HG03432 (cell line): Measurements from ENCODE around the gene CTPS1.

Experiments
- ATAC-seq: cut with Tn5 transposase; IDR thresholded peaks from one replicate; pipeline ENCODE4 v1.9.1; 2021; ENCODE audit warnings: mild to moderate bottlenecking, moderate library complexity; ENCODE audit not compliant: unreplicated experiment

CTPS1 gene

GRCh38 chr1:40989066-40989465 is 9.6 kb downstream of the CTPS1 start:
- ATAC-seq, result no peak

- no peak for ATAC-seq
Observed at GRCh38 chr1:40997096-40997495, 17.6 kb downstream of the CTPS1 start.

- no peak for ATAC-seq
Observed at GRCh38 chr1:40998668-40999067, 19.2 kb downstream of the CTPS1 start.

GRCh38 chr1:41003127-41003639 is 23.7 kb downstream of the CTPS1 start:
- no peak for ATAC-seq

DNA sequence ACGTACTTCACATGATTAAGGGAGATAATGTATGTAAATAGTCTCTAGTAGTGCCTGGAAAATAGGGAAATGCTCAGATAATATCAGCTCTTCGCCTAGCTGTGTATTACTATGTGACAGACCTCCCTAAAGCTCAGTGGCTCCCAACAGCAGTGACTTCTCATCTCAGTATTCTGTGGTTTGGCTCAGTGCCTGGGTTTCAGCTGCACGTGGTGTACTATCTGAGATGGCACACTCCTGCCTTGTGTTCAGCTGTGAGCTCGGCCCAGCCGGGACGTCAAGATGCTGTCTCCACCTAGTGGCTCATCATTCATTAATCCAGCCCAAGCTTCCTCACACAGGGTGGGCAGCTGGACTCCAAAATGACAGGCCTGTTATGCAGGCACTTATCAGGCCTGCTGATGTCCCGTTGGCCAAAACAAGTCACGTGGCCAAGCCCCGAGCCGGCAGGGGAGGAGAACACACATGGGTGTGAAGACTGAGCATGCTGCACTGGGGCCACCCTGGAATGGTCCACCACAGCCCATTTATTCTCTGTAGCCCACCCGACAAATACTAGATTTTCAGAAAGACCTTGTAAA is 24.2 kb downstream of the CTPS1 start:
- ATAC-seq, result peak; percentile 96

GRCh38 chr1:41005876-41006275 is 26.4 kb downstream of the CTPS1 start:
- no peak for ATAC-seq

- ATAC-seq, result no peak
Observed at GRCh38 chr1:41006942-41007865, 27.7 kb downstream of the CTPS1 start.

DNA sequence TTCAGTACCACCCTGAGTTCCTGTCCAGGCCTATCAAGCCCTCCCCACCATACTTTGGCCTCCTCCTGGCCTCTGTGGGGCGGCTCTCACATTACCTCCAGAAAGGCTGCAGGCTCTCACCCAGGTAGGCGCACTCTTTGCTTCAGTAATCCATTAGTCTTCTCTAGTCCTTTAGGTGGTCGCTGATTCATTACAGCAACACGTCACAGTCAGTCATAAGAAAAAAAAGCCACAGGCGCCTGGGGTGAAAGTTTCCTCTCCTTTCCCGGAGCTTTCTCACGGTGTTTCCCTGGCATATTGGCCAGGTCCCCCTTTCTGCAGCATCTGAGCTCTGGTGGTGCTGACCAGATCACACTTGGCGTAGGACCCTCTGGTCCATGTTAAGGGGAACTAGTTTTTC is 30.0 kb downstream of the CTPS1 start:
- no peak for ATAC-seq

DNA sequence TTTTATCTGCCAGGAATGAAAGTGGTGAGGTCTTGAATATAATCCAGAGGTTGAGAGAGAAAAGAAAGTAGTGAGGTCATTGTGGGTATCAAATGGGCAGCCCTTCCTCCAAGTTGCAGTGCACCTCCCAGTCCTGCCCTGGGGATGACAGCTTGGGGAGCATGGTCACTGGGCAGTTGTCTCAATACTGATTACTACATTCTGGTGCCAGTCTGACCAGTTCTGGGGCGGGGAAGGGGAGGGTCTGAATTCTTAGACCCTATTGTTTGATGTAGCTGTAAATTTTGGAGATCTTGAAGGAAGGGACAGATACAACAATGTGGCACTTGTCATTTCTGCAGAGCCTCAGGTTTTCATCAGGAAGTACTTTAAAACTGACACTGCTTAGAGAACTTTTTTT is 30.8 kb downstream of the CTPS1 start:
- no peak for ATAC-seq

DNA sequence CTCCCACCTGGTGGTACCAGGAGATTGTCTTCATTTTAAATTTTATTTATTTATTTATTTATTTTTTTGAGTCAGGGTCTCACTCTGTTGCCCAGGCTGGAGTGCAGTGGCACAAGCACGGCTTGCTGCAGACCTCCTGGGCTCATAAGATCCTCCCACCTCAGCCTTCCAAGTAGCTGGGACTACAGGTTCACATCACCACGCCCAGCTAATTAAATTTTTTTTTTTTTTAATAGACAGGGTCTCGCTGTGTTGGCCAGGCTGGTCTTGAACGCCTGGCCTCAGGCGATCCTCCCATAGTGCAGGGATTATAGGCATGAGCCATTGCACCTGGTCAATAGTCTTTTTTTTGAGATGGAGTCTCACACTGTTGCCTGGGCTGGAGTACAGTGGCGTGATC is 33.5 kb downstream of the CTPS1 start:
- no peak for ATAC-seq

DNA sequence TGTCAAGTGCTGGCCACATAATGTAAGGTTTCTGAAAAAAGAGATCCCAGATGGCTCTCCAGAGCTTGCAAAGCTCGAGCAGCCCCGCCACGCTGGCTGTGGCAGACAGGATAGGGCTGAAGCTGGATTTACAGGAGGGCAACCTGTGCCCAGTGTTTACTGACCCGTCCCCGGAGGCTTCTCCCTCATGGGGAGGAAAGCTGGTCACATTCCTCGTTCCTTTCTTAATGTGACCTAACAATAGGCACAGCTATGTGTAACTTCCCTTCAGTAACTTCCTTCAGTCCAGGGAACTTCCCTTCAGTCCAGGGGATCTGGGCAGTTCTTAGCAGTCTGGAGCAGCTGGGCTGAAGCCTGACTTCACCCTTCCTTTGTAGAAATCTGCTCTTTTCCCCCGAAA is 34.3 kb downstream of the CTPS1 start:
- no peak for ATAC-seq

GRCh38 chr1:41014871-41015270 is 35.4 kb downstream of the CTPS1 start:
- ATAC-seq, result no peak

DNA sequence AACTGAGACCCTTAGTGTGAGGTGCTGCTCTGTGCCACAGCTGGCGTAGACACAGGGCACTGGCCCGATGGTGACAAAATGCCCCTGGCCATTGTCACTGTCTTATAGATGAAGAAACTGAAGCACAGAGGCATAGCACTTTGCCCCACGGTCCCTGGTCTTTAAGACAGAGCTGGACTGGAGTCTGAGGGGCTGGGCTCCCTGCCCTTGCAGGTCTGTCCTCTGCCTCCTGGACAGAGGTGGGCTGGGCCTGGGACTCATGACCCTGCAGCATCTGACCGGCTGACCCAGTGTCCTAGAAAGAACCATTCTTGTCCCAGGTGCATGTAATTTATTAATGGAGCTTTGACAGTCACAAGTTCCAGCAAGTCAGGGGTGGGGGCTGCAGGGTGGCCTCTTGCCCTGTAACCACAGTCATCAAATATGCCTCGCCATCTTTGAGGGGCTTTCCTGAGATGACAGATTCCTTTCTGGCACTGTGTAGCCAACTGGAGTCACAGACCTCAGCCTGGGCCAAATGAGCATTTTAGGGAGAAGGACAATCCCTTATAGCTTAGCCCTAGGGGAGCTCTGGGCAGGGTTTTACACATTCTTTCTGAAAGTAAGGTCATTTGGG is 35.9 kb downstream of the CTPS1 start:
- no peak for ATAC-seq

DNA sequence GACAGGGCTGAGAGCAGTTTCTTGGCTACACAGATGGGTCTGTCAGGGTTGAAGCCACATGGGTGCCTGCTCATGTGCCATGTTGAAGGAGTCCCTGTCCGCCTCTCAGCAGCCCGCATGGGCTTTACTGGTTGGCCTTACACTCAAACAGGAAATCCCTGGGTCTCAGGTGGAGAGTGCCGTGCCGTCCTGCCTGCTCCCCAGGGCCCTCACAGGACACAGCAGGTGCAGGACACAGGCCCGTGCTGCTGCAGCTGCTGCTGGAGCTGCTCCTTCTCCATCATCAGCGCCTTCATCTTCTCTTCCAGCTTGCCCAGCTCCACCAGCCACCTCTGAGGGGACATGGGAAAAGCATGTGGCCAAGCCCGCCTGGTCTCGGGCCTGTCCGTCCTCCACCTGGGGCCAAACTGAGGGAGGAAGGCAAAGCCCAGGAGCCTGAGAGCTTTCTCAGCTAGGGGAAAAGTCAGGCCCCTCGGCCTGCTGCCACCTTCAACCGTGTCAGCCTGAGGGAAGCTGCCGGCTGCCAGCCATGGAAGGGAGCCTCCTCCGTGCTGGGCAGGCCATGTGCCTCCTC is 36.5 kb downstream of the CTPS1 start:
- no peak for ATAC-seq

GRCh38 chr1:41017141-41018017 is 37.9 kb downstream of the CTPS1 start:
- ATAC-seq, result no peak

- no peak for ATAC-seq
Observed at GRCh38 chr1:41018018-41018410, 38.5 kb downstream of the CTPS1 start.

GRCh38 chr1:41019353-41019745 is 39.9 kb downstream of the CTPS1 start:
- ATAC-seq, result no peak

GRCh38 chr1:41020109-41020576 is 40.6 kb downstream of the CTPS1 start:
- ATAC-seq, result no peak

DNA sequence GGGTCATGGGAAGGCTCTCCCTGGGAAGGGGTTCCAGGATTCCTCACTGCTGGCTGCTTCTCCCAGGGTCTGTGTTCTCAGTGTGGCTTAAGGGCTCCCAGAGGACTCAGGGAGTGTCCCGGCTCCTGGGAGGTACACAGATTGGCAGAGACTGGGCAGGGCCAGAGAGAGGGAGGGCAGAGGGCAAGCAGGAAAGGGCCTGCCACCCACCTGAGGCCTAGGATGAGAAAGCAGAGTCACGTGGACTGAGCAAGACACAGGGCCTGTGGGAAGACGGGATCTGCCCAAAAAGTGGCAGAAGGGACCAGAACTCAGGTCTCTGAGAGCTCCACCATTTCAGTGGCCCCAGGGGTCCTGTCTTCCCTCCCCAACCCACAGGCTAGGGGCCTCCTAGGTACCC is 41.2 kb downstream of the CTPS1 start:
- no peak for ATAC-seq

GRCh38 chr1:41021526-41022308 is 42.2 kb downstream of the CTPS1 start, which contains the start of gene SLFNL1:
Gene SLFNL1, minus strand, starts transcription at chr1:41021725. Its CDS starts 1,065 bp downstream, at chr1:41020660.
- ATAC-seq, result no peak
